K562 treated with DMSO at 1 percent for 48 hours (cell line): ENCODE measurements around the gene VCAM1. TPM values are rescaled to one million over a fixed set of nuclear protein-coding genes. Genes with fewer than 3 reads are reported as not detected.

Experiments used
- total RNA-seq: library from RNA; unstranded; fragments of 300-600 nt; gene quantifications from 2 replicates; pipeline ENCODE4 v1.2.3, GENCODE V29; 2022; ENCODE audit warnings: low replicate concordance; ENCODE audit errors: extremely low read depth

VCAM1 gene, protein sequence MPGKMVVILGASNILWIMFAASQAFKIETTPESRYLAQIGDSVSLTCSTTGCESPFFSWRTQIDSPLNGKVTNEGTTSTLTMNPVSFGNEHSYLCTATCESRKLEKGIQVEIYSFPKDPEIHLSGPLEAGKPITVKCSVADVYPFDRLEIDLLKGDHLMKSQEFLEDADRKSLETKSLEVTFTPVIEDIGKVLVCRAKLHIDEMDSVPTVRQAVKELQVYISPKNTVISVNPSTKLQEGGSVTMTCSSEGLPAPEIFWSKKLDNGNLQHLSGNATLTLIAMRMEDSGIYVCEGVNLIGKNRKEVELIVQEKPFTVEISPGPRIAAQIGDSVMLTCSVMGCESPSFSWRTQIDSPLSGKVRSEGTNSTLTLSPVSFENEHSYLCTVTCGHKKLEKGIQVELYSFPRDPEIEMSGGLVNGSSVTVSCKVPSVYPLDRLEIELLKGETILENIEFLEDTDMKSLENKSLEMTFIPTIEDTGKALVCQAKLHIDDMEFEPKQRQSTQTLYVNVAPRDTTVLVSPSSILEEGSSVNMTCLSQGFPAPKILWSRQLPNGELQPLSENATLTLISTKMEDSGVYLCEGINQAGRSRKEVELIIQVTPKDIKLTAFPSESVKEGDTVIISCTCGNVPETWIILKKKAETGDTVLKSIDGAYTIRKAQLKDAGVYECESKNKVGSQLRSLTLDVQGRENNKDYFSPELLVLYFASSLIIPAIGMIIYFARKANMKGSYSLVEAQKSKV
- not detected in 2 replicates for total RNA-seq

DNA sequence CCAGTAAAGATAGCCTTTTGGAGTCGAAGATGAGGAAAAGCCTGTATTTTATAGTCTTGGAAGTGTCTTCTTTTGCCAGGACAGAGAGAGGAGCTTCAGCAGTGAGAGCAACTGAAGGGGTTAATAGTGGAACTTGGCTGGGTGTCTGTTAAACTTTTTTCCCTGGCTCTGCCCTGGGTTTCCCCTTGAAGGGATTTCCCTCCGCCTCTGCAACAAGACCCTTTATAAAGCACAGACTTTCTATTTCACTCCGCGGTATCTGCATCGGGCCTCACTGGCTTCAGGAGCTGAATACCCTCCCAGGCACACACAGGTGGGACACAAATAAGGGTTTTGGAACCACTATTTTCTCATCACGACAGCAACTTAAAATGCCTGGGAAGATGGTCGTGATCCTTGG, at the start of gene VCAM1:
Gene VCAM1 (plus strand): TSS at position 253 of the 400 bp plus-strand sequence. CDS start 119 bp downstream, at position 372.

Other genes starting within 250 kb of the VCAM1 start
- not detected in 2 replicates for gene GPR88, start 181.6 kb upstream of the VCAM1 start, total RNA-seq
- not detected in 2 replicates for gene EXTL2, start 175.1 kb downstream of the VCAM1 start, total RNA-seq
- gene SLC30A7, start 176.3 kb downstream of the VCAM1 start, total RNA-seq, result not detected in 2 replicates